ENCODE measurements around the gene CCDC187.

Gene CCDC187

DNA sequence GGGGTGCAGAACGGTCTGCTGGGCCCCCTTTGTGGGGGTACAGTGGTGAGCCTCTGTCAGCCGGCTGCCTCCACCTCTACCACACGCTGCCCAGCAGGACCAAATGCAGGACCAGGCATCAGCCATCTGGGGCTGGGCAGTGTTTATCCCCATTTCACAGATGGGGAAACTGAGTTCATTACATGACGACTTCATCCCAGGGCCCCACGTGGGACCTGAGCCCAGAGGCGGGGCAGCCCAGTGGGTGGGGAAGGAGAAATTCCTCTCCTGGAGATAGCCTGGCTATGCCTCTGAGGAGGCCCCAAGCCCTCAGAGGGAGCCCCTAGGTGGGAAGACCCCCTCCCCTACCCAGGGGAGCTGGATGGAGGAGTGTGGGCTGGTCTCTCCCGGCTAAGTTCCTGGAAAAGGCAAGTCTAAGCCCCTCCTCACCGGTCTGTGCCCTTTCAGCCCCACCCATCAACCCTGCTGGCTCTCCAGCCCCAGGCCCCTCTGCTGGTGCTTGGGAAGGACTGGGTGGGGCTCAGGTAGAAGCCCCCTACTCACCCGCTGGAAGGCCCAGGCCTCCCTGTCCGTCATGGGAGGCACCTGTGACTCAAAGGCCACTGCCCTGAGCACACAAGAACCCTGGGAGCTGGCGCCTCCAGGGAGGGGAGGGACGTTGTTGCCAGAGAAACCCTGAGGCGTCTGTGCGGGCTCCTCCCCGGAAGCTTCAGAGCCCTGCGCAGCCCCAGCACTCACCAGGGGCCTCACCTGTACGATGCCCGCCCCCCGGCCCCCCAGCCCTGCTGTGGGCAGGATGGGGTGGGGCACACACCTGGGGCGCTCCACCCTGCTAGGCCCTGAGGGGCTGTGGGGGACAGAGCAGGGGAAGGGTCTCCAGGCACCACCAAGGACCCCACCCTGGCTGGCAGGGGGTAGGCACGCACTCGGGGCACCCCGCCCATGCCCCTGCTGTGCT lies 7.4 kb upstream of the CCDC187 start:
- no peak for DNase-seq

DNA sequence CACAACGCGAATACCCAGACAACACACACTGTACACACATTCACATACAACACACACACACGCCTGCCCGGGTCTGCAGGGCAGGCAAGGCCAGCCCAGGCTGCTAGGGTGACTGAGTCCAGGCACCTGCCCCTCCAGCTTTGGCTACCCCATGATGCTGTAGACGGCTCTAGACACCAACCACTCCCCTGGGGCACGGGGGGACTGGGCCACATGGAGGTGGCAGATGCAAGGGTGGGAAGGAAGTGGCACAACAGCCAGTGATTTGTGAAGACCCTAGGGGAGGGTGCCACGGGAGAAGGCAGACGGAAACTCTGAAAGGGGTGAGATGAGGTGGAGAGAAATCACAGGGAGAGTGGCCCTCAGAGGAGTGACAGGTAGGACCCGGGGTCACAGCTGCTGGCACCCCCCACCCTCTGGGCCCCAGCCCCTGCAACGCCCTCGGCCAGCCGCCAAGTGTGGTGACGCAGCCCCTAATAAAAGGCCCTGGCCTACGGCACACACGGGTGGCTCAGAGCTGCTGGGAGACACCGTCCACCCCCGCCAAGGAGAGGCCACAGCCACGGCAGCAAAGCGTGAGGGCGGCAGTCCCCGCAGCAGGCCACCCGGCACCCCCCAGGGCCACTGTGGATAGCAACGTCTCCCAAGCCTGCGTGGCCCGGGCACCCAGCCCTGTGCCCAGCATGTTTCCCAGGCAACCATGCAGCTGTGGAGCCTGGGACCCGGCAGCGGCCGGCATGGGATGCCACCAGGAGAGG lies 6.6 kb upstream of the CCDC187 start:
- no peak for DNase-seq

DNA sequence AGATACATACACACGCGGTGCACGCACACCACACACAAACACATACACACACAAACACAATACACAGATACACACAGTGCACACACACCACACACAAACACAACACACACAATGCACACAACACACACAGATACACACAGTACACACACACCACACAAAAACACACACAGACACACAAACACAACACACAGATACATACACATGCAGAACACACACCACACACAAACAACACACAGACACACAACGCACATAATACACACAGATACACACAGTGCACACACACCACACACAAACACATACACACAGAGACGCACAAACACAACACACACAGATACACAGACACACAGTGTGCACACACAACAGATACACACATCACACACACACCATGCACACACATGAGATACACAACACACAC lies 5.9 kb upstream of the CCDC187 start:
- DNase-seq = no peak

DNA sequence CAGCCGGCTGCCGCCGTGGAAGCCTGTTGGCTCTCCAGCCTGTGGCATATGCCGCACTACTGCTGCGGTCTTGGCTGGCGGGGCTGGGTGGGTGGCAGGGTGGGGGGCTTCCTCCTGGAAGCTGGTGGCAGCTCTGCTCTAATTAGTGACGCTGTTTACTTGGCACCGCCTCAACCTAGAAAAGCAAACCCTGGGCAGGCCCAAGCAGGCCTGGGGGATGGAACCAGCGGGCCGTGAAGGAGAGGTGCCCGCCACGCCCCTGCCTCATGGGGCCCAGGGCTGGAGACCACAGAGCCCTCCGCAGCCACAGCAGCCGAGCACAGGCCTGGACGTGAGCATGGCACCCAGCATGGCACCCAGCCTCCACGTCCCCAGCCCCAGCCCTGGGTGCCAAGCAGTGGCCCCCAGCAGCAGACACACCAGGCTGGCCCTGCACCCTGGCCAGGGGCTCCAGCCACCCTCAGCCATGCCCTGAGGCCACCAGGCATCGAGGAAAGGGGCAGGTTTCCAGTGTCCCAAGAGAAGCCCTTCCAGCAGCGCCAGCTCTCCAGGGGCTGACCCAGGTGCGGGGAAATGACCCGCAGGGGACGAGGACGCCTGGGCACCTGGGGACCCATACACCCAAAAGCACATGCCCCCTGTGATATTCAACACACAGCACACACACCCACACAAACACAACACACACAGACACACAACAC lies 5.4 kb upstream of the CCDC187 start:
- DNase-seq = no peak

DNA sequence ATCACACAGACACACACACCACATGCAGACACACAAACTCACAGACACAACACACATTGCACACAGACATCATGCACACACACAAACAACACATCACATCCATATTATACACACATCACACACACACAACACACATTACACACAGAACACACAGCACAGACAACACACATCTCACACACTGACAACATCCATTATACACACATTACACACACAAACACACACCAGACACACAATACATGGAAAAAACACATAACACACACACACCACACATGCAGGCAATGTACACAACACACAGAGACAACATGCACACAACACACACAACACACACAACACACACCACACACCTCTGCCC lies 4.8 kb upstream of the CCDC187 start:
- no peak for DNase-seq

DNA sequence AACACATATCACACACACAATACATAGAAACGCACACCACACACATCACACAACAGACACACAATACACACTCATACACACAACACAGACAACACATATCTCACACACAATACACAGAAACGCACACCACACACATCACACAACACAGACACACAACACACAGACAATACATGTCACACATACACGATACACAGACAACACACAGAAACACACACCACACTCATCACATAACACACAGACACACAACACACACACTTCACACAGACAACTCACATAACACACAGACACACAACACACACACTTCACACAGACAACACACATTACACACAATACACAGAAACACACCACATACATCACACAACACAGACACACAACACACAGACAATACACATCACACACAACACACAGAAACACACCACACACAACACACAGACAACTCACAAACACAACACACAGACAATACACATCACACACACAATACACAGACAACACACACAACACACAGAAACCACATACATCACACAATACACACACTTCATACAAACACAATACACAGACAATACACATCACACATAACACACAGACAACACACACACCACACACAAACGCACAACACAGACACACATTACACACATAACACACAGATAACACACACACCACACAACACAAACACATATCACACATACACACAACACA lies 4.3 kb upstream of the CCDC187 start:
- no peak for DNase-seq

DNA sequence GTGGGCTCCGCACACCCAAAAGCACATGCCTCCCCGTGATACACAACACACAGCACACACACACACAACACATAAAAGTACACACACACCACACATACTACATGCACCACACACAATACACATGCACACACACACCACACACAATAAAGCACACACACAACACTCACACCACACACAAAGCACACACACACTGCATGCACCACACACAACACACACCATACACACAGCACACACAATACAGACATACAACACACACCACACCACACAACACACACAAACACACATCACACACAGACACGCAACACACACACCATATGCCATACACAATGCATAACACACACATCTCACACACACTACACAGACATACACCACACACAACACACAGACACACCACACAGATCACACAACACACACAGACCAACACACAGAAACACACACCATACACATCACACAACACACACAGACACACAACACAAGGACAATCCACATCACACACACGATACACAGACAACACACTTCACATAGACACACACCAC lies 3.4 kb upstream of the CCDC187 start:
- DNase-seq = no peak

DNA sequence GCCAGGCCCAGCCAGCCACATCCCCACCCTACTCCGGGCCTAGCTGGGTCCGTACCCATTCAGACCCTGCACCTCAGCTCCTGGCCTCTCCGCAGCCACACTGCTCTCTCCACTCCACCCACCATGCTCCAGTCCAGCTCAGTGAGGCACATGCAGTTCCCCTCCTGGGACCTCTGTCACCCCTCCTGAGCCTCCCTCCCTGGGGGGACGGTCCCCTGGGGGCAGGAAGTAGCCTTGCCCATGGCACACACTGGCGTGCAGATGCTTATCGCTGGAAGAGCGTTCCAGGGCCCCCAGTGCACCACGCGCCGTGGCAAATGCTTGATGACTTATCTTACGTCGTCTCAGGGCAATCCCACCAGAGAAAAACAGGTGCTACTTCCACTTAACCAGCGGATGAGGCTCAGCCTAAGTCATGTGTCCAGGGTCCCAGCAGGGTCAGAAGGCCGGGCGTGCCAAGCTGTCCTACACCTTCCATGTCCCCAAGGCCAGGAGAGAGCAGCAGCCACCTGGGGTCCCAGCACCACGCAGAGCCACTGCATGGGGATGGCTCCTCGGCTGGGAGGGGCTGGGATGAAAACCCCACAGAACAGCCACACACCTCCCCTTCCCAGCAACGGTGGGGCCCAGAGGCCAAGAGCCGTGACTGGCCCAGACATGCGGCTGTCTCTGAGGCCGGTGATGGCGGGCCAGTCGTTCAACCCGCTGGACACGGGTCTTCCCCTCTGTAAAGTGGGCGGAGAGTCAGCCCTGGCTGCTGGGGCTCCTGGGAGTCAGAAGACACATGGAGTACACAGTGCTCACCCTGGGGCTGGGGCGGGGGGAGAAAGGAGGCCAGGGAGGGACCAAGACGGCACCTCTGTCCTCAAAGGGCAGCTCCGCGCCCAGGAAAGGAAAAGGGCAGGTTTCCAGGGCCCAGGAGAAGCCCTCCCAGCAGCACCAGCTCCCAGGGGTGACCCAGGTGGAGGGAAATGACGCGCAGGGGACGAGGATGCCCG lies 2.6 kb upstream of the CCDC187 start:
- DNase-seq = peak; percentile 30

DNA sequence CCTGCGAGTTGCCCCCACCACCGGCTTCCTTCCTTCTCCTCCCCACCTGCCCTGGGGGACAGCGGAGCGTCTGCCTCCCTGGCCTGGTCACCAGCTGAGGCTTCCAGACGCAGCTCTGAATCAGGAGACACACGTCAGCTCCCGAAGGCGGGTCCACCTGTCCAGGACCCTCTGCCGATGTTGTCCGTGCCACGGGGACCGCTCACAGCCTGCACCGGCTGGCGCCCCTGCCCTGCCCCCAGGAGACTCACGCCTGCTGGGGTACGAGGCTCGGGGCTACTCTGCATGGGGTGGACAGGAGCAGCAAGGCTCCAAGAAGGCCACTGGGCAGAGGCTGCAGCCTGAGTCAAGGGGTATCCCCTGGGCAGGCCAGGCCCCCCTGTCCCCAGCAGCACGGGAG lies 1.9 kb upstream of the CCDC187 start:
- DNase-seq = no peak

DNA sequence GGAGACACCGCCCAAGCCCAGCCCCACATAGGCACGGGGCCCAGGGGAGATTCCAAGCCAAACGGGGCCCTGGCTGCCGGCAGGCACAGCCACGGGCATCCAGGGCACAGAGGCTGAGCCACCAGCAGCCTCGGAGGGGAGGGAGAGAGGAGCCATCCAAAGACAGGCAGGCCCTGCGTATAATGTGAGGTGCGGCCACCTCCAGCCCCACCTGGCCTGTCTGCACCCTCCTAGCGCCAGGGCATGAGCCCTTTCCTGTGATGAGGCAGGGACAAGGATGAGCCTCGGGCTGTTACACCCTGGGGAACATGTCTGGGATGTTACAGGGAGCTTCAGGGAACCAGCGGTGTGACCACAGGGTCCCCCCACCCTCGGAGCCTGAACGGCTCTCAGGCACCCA lies 1.1 kb upstream of the CCDC187 start:
- DNase-seq = no peak

DNA sequence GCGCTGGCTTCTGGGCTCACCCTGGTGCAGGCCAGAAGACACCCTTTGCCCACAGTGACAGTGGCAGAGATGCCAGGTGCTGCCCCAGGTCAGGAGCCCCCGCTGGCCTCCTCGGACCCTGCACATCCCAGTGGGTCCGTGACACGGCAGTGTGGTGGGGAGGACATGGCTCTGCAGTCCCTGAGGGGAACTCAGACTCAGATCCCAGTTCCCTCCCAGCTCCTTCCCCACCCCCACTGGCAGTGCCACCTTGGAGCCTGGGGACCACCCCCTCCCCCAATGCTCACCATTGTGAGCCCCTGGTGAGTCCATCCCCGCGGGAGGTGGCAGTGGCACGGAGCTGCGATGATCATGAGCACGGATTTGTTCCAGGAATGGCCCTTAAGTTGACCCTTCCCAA lies 562 bp upstream of the CCDC187 start:
- DNase-seq = no peak

DNA sequence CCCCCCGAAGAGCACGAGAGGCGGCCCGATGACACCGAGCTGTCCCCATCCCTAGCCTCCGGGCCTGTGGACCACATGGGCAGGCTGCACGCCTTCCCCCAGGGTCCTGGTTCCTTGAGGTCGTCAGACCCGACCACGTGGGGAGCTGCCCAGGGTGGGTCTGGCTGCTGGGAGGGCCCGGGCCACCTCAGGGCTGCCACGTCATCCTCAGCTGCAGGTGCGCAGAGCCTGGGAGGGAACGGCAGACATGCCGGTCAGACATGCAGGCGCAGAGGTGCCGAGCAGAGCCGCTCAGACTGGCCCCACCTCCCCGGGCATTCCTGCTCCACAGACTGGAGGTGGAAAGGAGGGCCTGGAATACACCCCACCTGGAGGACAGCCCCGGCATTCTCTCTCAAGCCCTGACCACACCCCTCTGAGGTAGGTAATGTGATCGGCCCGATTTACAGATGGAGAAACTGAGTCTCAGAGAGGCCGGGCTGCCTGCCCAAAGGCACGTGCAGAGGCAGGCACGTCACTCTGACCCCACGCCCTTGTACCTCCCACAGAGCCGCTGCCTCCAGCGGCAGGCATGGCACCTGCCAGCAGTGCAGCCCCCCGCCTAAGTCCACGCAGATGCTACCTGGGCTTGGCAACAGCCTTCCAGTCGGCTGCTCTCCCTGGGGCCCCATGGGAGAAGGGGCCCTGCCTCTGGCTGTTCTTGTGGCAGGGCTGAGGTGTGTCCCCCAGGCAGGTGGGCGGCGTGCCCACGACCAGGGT lies 649 bp downstream of the CCDC187 start:
- no peak for DNase-seq

DNA sequence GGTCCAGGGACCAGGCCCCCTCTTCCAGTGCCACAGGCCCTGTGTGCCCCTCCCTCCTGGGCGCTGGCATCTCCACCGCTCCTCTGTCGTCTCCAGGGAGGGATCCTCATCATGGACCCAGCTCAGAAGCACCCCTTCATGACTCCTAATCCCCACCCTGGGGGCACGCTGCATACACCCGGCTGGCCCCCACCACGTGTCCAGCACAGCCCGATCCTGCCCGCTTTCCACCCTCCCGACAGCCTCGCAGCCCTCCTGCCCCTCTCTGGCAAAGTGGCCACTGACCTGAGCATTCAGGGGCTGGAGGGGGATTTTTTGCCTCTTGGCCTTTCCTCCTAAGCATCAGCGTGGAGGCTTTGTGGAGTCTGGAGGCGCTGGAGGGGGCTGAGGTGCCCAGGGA lies 1.4 kb downstream of the CCDC187 start:
- DNase-seq = no peak

DNA sequence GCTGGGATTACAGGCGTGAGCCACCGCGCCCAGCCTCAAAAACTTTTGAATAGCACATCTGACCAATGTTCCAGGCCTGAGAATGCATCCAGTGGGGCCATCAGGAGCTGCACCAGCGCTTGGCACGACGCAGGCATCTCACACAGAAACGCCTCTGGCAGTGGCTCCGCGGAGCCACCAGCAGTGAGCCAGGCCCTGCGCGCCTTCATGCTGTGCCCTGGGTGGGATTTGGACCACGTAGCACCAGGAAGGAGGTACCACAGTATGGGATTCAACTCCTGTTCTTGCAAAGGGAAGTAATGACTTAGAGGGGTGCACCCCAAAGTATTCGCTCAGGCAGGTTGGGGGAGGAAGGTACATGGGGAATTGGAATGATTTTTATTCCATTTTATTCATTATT lies 3.0 kb downstream of the CCDC187 start:
- DNase-seq = no peak

DNA sequence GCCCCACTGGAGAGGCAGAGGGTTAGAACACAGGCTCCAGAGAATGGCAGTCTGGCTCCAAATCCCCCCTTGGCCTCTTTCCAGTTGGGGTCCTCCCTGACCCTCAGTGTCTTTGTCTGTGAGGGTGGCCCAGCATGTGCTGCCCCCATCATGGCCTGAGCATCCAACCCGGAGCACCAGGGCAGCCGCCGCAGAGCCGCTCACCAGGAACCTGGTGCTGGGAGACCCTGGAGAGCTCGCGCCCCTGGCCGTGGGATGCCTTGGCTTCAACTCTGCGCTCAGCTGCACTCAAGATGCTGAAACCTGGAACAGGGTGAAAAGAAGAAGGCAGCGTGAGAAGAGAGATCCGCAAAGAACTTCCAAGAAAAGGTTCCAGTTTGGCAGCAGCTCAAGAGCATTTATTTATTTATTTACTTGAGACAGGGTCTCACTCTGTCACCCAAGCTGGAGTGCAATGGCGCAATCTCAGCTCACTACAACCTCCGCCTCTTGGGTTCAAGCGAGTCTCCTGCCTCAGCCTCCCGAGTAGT lies 3.8 kb downstream of the CCDC187 start:
- no peak for DNase-seq

DNA sequence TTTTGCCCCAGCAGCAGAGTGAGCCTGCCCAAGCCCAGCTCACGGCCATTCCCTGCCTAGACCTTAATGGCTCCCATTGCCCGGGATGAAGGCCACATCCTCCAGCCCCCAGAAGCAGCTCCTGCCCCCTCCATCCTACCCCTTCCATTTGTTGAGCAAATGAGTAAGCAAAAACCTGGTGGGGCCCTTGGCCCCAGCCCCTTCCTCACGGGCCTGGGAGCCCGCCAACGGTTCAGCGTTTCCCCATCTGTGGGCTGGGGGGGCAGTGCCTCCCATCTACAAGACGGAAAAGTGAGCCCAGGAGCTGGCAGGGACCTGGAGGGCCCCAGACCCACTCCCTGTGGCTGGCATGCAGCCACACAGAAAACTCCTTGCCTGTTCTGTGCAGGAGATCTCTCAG lies 4.4 kb downstream of the CCDC187 start:
- DNase-seq = no peak

DNA sequence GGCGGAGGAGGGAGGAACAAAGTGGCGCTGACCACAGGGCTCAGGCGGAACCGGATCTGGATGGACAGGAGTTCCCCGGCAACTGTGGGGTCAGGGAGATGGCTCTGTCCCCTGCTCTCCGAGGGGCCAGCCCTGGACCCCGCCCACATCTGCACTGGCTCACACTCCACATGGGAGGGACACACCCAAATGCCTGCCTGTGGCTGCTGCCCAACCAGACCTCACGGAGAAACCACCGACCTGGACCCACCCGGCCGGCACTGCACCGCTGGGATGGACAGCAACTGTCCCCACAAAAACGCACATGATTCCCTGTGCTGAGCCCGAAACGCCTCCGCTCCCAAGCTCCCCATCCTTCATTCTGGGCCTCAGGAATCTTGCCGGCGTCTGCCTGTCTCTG lies 4.8 kb downstream of the CCDC187 start:
- no peak for DNase-seq

DNA sequence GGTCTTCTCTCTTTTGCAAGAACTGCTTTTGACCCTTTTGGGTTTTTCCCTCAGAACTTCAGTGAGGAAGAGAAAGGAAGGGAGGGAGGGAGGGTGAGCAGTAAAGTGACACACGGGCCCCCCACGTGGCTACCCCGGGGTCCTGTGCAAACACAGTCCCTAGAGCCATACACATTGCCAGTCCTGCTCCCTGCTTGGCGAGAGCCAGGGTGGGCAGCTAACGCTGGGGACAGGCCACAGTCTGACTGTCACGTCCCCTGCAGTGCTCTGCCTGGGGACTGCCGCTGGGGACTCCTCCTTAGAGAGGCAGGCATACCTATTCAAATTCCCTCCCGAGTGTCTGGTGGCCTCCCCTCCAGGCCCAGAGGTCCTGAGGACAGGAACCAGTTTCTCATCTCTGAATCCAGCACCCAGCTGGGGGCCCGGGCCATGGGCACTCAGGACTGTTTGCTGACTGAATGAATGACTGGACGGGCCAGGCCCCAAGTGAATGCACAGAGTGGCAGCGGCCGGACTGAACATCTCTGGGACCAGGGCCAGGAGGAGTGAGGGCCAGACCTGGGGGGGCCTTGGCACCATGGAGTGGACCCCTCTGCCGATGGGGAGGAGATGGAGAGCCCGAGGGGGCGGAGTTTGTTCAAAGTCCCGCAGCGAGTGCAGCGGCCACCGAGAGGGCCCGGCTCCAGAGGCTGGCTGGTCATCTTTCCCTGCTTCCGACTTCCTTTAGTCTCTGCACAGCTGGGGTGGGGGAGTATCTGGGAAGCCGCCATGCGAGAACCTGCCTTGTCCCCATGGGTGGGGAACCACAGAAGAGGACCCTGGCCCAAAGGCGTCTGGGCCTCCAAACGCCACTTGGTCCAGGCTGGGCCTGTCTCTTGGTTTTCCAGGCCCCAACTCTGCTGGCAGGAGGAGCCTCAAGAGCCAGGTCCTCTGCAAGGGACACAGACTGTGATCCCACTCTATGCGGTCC lies 5.8 kb downstream of the CCDC187 start:
- no peak for DNase-seq
